Left forelimb (tissue), 1 donor: ENCODE data around the gene PEAK1.
"Not testable (repeated sequence)": the region's sequence is repeated elsewhere in the genome, so short reads cannot be mapped to it uniquely, and the experiment has no call there.

Source experiments
- DNase-seq: peaks from one replicate; pipeline ENCODE4 v3.0.0-alpha.2; 2018; ENCODE audit warnings: low spot score

Gene PEAK1

DNA sequence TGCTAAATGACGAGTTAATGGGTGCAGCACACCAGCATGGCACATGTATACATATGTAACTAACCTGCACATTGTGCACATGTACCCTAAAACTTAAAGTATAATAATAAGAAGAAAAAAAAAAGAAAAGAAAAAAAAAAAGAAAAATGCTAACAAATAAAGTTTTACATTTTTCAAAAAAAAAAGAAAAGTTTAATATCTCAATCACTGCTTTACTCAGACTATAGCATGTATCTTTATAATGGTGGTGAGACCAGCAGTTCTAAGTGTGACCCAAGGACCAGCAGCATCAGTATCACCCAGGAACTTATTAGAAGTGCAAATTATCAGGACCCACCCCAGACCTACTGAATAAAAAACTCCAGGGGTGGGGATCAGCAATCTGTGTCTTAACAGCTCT, 243.8 kb downstream of the PEAK1 start:
- not testable (repeated sequence) for DNase-seq

DNA sequence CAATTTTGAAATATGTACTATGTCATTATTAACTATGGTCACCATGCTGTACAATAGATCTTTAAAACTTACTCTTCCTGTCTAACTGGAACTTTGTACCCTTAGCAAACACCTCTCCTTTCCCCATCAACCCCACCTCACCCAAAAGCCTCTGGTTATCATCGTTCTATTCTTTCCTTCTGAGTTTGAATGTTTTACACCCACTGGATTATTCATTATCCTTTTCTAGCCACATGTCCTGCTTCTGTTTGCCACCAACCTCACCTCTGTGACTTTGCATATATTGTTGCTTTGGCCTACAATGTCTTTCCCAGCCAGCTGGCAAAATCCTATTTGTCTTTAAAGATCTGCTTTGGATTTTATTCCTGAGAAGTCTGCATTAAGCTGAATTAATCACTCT, 246.4 kb downstream of the PEAK1 start:
- DNase-seq = no peak

GRCh38 chr15:77171221-77171967, 248.5 kb downstream of the PEAK1 start:
- DNase-seq = no peak

- DNase-seq = no peak
Measured at GRCh38 chr15:77168616-77169015, 251.3 kb downstream of the PEAK1 start.

GRCh38 chr15:77168141-77168540, 251.8 kb downstream of the PEAK1 start:
- no peak for DNase-seq

- no peak for DNase-seq
Measured at GRCh38 chr15:77167406-77167805, 252.5 kb downstream of the PEAK1 start.

DNA sequence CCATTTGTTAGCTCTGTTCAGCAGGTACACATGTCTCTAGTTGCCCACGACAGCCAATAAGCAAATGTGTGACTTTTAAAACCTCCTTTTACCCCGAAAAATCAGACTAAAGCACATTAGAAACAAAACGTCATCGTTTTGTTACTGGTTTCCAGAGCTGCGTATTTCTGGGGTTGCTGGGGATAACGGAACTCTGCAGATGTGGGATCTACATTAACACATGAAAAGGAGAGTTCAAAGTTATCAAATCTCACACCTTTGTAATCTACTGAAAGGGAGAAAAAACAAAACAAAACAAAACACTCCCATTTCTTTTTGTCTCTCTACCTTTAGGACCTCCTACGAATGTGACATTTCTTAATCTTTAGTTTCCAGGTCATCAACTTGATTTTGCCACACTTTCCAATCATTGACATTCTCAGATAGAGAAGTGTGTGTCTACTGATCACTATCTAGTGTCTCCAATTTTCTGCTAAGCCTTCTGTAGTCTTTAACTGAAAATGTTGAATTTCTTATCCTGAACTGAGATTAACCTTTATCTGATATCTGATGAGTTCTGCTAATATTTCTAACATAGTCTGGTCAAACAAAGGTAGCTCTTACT, 256.0 kb downstream of the PEAK1 start:
- DNase-seq = no peak

DNA sequence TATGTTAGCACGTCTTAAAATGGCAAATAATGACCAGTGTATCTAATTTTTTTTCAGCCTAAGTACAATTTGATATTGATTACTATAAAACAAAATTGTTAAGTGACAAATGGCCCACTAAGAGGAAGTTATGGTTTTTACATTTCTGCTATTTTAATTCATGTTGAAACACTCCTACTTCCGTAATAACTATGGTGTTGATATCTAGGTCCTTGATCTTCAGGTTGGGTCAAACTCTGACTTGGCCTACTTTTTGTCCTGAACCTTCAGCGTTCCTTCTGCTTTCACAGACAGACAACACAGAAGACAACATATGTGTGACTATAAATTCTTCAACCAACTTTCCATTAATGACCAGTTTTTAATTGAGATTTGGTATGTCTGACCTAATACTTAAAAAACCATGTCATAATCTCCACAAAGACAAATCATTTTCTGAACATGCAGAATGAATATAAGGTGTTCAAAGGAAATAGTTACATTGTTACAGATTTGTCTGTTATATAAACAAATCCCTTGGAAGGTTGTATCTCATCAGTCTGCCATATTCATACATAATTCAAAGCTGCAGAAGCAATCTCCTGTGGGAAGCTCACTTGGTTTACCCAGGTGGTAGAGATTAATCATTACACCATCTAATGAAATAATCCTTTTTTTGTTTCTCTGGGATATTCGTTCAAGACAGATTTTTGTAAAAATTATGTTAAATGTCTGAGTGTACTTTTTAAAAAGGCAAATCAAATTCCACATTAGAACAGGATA, 256.9 kb downstream of the PEAK1 start:
- no peak for DNase-seq

GRCh38 chr15:77160562-77161478, 259.1 kb downstream of the PEAK1 start:
- no peak for DNase-seq

- not testable (repeated sequence) for DNase-seq
Measured at GRCh38 chr15:77156000-77156399, 263.9 kb downstream of the PEAK1 start.

DNA sequence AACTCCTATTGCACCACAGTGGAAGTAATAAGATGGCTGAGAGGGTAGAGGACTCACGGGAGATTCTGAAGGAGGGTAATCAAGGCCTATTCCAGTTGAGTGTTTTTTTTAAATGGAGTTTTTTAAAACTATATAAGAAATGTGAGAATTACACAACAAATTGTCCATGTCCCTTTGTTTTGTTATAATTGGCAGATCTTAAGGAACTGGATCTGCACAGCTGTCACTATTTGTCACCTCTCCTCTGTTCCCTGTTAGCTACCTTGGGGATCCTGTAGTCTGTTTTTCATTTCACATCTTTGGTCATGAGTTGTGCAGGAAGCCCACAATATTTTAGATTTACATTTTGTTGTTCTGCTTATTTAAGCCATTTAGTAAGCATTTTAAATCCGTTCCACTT, 271.7 kb downstream of the PEAK1 start:
- DNase-seq = no peak

- no peak for DNase-seq
Measured at GRCh38 chr15:77145370-77145769, 274.5 kb downstream of the PEAK1 start.

- DNase-seq = no peak
Measured at GRCh38 chr15:77144492-77145070, 275.3 kb downstream of the PEAK1 start.

DNA sequence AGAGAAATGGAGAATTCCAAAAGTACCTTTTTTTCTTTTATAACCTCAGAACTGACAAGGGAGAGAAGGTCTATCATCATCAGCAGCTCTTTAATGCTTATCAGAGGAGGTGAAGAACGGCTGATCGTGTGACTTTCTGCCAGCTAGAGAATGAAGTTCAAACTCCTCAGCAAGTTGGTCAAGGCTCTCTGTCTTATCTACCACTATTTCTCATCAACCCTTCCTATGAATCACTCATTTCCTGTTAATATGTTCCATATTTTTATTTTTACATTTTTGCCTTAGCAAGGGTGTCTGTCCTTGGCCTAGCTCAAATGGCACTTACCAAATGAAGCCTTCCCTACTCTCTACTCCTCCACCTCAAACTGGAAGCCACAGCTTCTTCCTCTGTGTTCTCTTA, 275.9 kb downstream of the PEAK1 start:
- DNase-seq = no peak

- DNase-seq = no peak
Measured at GRCh38 chr15:77143616-77144015, 276.3 kb downstream of the PEAK1 start.

DNA sequence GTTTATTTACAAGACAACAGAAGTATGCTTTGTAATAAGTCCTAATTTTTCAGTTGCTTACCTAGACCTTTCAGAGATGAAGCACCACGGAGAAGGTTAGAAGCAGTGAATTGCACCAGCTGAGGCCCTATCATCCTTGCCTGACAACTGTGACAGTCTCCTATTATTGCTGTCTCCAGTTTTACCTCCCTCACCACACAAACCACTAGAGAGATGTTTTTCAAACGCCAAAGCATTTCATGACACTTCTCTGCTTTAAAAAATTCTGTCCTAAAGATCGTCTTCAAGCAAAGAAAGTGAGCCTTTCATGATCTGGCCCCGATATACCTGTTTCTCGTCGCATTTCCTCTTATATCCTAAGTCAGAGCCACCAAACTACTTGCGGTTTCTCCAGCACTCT, 276.7 kb downstream of the PEAK1 start:
- no peak for DNase-seq

DNA sequence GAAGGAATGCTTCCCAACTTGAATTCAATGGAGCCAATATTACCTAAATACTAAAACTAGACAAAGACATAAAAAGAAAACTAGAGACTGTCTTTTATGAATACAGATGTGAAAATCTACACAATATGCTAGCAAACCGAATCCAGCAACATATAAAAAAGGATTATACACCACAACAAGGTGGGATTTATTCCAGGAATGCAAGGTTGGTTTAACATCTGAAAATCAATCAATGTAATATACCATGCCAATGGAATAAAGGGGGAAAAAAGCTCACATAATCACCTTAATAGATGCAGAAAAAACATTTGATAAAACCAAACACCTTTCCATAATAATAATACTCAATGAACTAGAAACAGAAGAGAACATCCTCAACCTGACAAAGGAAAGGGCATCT, 279.7 kb downstream of the PEAK1 start:
- DNase-seq = no peak

- no peak for DNase-seq
Measured at GRCh38 chr15:77139312-77139711, 280.6 kb downstream of the PEAK1 start.

DNA sequence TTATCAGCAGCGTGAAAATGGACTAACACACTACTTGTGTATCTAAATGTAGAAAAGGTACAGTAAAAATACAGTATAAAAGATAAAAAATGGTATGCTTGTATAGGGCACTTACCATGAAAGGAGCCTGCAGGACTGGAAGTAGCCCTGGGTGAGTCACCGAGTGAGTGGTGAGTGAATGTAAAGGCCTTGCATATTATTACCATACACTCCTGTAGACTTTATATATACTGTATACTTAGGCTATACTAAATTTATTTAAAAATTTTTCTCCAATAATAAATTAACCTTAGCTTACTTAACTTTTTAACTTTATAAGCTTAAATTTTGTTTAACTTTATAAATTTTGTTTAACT, 281.8 kb downstream of the PEAK1 start:
- DNase-seq = no peak

DNA sequence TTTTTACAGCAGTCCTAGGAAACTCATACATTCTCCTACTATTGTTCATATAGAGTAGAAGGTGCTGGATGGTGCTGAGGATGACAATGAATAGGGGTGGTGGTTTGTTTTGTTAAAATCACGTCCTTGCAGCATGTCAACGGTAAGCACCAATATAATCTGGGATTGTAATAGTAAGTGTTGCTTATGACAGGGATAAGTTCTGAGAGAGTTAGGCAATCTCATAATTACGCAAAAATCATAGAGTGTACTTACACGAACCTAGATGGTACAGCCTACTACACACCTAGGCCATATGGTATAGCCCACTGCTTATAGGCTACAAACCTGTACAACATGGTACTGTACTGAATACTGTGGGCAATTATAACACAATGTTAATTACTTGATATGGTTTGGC, 284.7 kb downstream of the PEAK1 start:
- DNase-seq = no peak

DNA sequence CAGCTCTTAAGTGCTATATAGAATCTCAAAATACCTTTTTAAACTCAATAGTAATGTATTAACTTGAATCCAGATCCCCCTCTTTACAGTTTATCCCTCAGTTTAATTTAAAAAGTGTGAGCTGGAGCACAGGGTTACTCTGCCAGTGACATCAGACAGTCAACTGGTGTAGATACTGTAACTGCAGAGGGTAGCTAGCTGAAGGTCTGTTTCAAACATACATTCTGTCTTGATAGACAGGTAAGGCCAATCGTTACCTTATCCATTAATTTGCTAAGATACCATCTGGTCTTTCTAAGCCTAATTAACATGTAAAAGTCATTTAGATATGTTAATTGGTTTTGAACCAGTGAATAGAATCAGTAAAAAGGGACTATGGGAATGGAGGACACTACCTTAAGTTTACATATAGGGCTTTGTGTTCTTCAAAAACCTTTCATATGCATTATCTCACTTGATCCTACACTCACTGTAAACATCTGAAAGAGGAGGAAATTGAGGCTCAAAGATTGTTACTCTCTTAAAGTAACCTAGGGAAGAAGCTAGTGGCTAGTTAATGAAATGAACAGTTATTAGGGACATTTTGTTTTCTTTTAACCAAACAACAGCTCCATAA, 289.5 kb downstream of the PEAK1 start:
- DNase-seq = no peak
